Ovary (tissue), 3 donors: ENCODE measurements around the gene RAPGEF4.

ENCODE experiments used
- CTCF ChIP-seq, 3 donors: fragments of 450-650 bp in 2 of 3; fragments of 200-600 bp in 1 of 3; IDR thresholded peaks; one replicate each; pipeline versions ENCODE4 v1.5.1 to v1.8.0; 2016 to 2022; ENCODE audit warnings: antibody characterized with exemption in 3 of 3, mild to moderate bottlenecking in 1 of 3
- POLR2A ChIP-seq: fragments of 450-650 bp; IDR thresholded peaks from one replicate; pipeline ENCODE4 v1.6.1; 2017; ENCODE audit warnings: antibody characterized with exemption, mild to moderate bottlenecking, moderate library complexity
- donor health status: DM: no; HTN: no; CAD: no.

- TF ChIP-seq POLR2A: no peak
- TF ChIP-seq CTCF (IDR thresholded peaks at IDR 0.05): no peak
Observed at GRCh38 chr2:172965433-172966212, 230.0 kb downstream of the RAPGEF4 start.
